ENCODE data around the gene COL4A4.

The COL4A4 gene

DNA sequence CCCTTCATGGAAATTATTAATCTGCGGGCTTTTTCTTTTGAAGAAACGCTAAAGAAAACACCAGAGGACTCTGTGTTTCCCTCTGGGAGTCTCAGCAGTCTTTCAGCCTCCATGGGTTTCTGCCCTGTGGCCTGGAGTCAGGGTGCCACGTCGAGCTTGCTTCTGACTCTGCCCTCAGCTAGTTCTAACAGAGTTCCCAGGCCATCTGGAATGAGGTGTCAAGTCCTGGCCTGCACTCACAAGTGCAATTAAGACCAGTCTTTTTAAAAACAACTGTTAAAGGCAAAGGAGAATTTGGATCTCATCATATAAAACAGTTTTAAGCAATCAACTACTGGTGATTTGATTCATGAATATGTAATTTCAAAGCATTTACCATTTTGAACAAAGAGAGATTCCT is 170.8 kb downstream of the COL4A4 start:
- Histone ChIP-seq H3K36me3 (ENCODE audit: insufficient read depth, low read depth, low read length) (peaks cover 5% of the 10 kb centered on the region; the same call in 1 of the 2 replicates), H3K27ac (ENCODE audit: low read length) (no peak overlapping the region), H3K9me3 (ENCODE audit: insufficient read depth, low read depth, low read length) (no peaks in the 10 kb centered on the region), H3K27me3 (ENCODE audit: insufficient read depth, low read length) (no peaks in the 10 kb centered on the region), H3K4me3 (ENCODE audit: low read length) (no peak overlapping the region), H3K4me1 (ENCODE audit: insufficient read depth, low read length) (no peaks in the 10 kb centered on the region), H3K9ac (ENCODE audit: low read depth, low read length) (no peak overlapping the region)

DNA sequence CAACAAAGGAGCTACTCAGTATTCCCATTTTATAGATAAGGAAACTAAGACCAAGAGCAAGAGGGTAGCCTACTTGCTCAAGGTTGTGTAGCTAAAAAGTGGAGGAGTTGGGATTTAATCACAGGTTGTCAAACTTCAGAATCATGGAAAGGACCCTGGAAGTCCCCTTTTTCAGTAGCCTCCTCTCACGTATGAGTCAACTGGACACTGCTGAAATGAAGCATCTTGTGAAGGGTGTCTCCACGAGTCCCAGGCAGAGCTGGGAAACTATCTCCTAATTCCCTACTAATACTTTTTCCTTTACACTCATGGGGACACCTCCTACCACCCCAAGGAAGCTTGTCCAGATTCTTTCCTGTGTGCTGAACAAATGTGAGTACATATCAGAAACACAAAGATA is 172.3 kb downstream of the COL4A4 start:
- H3K36me3 ChIP-seq (ENCODE audit: insufficient read depth, low read depth, low read length): peaks cover 5% of the 10 kb centered on the region; the same call in 1 of the 2 replicates
- H3K9ac ChIP-seq (ENCODE audit: low read depth, low read length): no peak overlapping the region
- H3K27me3 ChIP-seq (ENCODE audit: insufficient read depth, low read length): no peaks in the 10 kb centered on the region
- no peak overlapping the region for H3K27ac ChIP-seq (ENCODE audit: low read length)
- no peaks in the 10 kb centered on the region for H3K9me3 ChIP-seq (ENCODE audit: insufficient read depth, low read depth, low read length)
- H3K4me3 ChIP-seq (ENCODE audit: low read length): no peak overlapping the region
- H3K4me1 ChIP-seq (ENCODE audit: insufficient read depth, low read length): no peaks in the 10 kb centered on the region

DNA sequence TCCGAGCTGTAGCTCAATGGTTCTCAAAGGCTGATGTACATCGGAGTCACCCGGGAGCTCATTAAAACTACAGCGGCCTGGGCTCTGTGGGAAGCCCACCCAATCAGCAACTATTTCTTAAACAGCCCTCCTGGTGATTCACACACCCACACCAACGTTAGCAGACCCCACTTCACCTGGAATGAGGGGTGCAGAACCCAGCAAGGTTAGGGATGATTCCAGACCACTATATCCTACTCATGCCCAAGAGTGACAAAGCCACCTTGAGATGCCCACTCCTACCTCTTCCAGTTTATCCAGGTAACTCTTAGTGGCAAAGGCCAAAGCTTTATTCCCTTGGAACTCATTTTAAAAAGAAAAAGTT is 178.4 kb downstream of the COL4A4 start:
- Histone ChIP-seq H3K27ac (ENCODE audit: low read length) (no peak overlapping the region), H3K4me1 (ENCODE audit: insufficient read depth, low read length) (peaks cover 10% of the 10 kb centered on the region; the same call in 1 of the 2 replicates), H3K36me3 (ENCODE audit: insufficient read depth, low read depth, low read length) (no peaks in the 10 kb centered on the region), H3K27me3 (ENCODE audit: insufficient read depth, low read length) (no peaks in the 10 kb centered on the region), H3K9ac (ENCODE audit: low read depth, low read length) (no peak overlapping the region), H3K9me3 (ENCODE audit: insufficient read depth, low read depth, low read length) (no peaks in the 10 kb centered on the region), H3K4me3 (ENCODE audit: low read length) (no peak overlapping the region)

DNA sequence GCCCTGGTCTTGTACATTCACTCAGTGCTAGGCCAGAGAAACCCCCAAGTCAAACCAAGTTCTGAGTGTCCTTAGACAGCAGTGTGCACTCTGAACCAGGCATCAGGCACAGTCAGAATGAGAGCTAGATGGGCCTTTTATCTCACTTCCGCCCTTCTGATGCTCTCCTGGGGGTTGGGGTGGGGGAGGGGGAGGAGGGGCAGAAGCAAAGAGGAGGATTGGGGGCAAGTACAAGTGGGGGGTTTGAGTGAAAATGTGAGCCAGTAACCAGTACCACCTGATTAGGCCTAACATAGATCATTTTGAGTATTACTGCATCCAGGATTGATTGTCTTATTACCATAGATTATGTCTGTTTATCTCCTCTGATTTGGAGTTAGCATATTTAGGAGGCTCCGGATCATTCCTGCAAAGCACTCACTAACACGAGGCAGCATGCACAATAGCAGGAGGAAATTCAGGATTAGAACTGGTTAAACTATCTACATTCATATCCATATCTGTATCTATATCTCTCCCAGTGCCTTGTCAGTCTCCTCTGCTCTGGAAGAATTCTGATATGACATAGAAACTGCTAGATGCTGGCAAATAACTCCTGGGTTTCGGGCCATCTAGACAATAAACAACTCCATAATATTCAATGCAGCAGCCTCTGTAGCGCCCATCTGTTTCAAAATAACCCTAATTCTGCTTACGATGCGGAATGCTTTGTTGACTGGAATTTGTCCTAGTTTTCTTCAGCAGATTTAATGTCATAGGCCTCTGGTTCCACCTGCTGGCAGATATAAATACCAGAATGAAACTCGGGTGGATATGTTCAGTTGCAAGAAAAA is 179.0 kb downstream of the COL4A4 start:
- H3K36me3 ChIP-seq (ENCODE audit: insufficient read depth, low read depth, low read length): no peaks in the 10 kb centered on the region
- H3K4me3 ChIP-seq (ENCODE audit: low read length): no peak overlapping the region
- no peaks in the 10 kb centered on the region for H3K9me3 ChIP-seq (ENCODE audit: insufficient read depth, low read depth, low read length)
- no peaks in the 10 kb centered on the region for H3K27me3 ChIP-seq (ENCODE audit: insufficient read depth, low read length)
- H3K9ac ChIP-seq (ENCODE audit: low read depth, low read length): no peak overlapping the region
- H3K4me1 ChIP-seq (ENCODE audit: insufficient read depth, low read length): peaks cover 10% of the 10 kb centered on the region; the same call in 1 of the 2 replicates
- no peak overlapping the region for H3K27ac ChIP-seq (ENCODE audit: low read length)

DNA sequence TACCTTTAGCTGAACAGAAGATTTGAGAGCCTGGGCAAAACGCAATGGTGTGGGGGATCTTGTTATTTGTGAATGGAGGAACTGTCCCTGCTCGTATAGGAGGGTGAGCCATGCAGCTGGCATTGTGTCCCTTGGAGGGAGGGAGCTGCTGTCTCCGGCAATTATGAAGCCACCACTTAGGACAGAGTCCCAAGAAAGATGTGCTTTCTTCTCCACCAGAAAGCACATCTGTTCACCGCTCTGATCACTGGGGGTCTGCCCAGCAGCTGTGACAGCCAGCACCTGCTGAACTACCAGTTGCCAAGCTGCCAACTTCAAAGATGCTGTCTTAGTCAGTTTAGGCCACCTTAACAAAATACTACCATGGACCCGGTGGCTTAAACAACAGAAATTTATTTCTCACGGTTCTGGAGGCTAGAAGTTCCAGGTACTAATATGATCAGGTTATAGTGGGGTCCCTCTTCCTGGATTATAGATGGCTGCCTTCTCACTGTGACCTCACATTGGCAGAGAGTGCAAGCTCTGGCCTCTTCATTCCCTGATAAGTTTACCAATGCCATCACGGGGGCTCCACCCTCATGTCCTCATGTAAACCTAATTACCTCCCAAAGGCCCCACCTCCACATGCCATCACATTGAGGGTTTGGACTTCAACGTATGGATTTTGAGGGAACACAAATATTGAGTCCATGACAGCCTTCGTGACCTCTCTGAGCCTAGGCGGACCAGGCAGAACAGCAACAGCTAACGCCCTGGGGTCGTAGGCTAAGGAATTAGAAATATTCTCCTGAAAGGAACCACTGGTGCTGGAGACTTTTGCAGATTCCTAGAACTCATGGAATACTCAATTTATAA is 179.9 kb downstream of the COL4A4 start:
- H3K27me3 ChIP-seq (ENCODE audit: insufficient read depth, low read length): no peaks in the 10 kb centered on the region
- no peak overlapping the region for H3K4me3 ChIP-seq (ENCODE audit: low read length)
- no peak overlapping the region for H3K27ac ChIP-seq (ENCODE audit: low read length)
- H3K36me3 ChIP-seq (ENCODE audit: insufficient read depth, low read depth, low read length): no peaks in the 10 kb centered on the region
- H3K9ac ChIP-seq (ENCODE audit: low read depth, low read length): no peak overlapping the region
- H3K4me1 ChIP-seq (ENCODE audit: insufficient read depth, low read length): peaks cover 10% of the 10 kb centered on the region; the same call in 1 of the 2 replicates
- no peaks in the 10 kb centered on the region for H3K9me3 ChIP-seq (ENCODE audit: insufficient read depth, low read depth, low read length)

DNA sequence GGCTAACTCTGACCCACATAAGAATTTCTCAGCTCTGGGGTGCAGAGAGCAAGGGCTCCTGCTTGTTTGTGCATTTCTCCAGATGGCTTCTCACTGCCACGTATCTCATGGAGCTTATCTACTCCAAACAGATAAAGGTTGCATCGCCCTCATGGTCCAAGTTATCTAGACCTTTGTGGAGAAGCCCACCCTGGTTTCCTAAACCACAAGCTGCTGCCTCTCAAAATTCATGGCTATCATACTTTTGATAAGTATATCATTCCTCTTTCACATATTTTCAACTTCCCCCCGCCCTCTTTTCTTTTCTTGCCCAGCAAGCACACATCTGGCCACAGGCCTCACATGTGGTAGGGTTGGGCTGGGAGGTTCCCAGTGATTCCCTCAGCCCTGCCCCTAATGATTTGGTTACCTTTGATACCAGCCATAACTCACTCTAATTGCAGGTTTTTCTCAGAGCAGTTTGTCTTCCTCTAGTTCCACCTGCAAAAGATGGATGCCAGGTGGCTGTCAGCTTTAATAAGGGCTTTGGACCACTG is 182.1 kb downstream of the COL4A4 start:
- H3K9ac ChIP-seq (ENCODE audit: low read depth, low read length): no peak overlapping the region
- H3K27ac ChIP-seq (ENCODE audit: low read length): no peak overlapping the region

DNA sequence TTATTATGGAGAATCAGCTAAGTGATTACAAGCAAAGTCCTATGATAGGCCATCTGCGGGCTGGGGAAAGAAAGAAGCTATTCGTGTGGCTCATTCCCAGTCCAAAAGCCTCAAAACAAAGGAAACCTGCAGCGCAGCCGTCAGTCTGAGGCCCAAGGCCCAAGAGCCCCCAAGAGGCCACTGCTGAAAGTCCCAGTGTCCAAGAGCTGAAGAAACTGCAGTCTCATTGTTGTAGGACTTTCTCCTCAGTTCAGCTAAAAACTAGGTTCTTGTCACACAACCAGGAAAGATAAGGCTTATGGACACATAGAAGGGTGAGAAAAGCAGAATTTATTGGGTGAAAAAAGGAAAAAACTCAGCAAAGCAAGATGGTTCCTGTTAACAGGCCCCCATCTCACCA is 185.0 kb downstream of the COL4A4 start:
- Histone ChIP-seq H3K36me3 (ENCODE audit: insufficient read depth, low read depth, low read length) (no peaks in the 10 kb centered on the region), H3K4me3 (ENCODE audit: low read length) (no peak overlapping the region), H3K9me3 (ENCODE audit: insufficient read depth, low read depth, low read length) (no peaks in the 10 kb centered on the region), H3K9ac (ENCODE audit: low read depth, low read length) (no peak overlapping the region), H3K27me3 (ENCODE audit: insufficient read depth, low read length) (no peaks in the 10 kb centered on the region), H3K27ac (ENCODE audit: low read length) (no peak overlapping the region), H3K4me1 (ENCODE audit: insufficient read depth, low read length) (peaks cover 5% of the 10 kb centered on the region)

More for the DNA sequence above, 182.1 kb downstream of the COL4A4 start:
- H3K4me3 ChIP-seq (ENCODE audit: low read length): no peak overlapping the region
- no peaks in the 10 kb centered on the region for H3K36me3 ChIP-seq (ENCODE audit: insufficient read depth, low read depth, low read length)
- no peaks in the 10 kb centered on the region for H3K9me3 ChIP-seq (ENCODE audit: insufficient read depth, low read depth, low read length)
- H3K27me3 ChIP-seq (ENCODE audit: insufficient read depth, low read length): no peaks in the 10 kb centered on the region
- peaks cover 15% of the 10 kb centered on the region for H3K4me1 ChIP-seq (ENCODE audit: insufficient read depth, low read length)

DNA sequence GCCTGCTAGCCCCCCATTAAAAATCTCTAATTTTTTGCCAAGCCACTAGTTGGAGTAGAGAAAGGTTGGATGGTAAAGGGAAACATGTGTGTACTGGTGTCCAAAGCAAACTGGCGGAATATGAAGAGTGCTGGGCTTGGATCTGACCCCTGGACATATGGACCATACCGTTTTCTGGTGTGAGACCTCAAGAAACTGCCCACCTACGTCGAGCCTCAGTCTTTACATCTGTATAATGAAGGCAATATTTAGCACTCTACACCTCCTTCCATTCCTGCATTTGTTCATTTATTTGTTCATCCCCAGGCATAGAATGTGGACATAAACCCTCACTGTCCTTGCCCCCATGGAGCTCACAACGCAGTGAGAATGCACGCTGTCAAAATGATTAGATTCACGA is 185.7 kb downstream of the COL4A4 start:
- H3K27me3 ChIP-seq (ENCODE audit: insufficient read depth, low read length): no peaks in the 10 kb centered on the region
- no peaks in the 10 kb centered on the region for H3K36me3 ChIP-seq (ENCODE audit: insufficient read depth, low read depth, low read length)
- no peak overlapping the region for H3K4me3 ChIP-seq (ENCODE audit: low read length)
- H3K27ac ChIP-seq (ENCODE audit: low read length): no peak overlapping the region
- H3K4me1 ChIP-seq (ENCODE audit: insufficient read depth, low read length): peaks cover 5% of the 10 kb centered on the region
- H3K9me3 ChIP-seq (ENCODE audit: insufficient read depth, low read depth, low read length): no peaks in the 10 kb centered on the region
- no peak overlapping the region for H3K9ac ChIP-seq (ENCODE audit: low read depth, low read length)

DNA sequence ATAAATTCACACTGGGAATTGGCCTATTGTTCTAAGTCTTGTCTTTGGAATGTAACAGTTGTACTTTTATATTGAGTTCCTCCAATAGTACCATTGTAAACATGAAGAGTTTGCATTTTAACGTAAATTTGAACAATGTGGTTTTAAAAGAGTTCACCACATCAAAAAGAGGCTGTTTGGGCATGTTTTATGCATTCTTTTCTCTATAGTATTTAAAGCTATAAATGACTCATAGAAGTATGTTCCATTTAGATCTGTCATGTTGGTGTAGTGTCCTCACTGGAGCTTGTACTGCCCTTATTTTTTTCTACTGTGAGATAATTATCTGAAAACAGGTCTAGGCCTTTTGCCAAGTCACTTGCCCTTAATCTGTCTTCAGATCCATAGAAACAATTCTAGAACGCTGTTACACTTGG is 186.2 kb downstream of the COL4A4 start:
- Histone ChIP-seq H3K27ac (ENCODE audit: low read length) (no peak overlapping the region), H3K9me3 (ENCODE audit: insufficient read depth, low read depth, low read length) (no peaks in the 10 kb centered on the region), H3K4me3 (ENCODE audit: low read length) (no peak overlapping the region), H3K36me3 (ENCODE audit: insufficient read depth, low read depth, low read length) (no peaks in the 10 kb centered on the region), H3K9ac (ENCODE audit: low read depth, low read length) (no peak overlapping the region), H3K4me1 (ENCODE audit: insufficient read depth, low read length) (peaks cover 5% of the 10 kb centered on the region), H3K27me3 (ENCODE audit: insufficient read depth, low read length) (no peaks in the 10 kb centered on the region)

DNA sequence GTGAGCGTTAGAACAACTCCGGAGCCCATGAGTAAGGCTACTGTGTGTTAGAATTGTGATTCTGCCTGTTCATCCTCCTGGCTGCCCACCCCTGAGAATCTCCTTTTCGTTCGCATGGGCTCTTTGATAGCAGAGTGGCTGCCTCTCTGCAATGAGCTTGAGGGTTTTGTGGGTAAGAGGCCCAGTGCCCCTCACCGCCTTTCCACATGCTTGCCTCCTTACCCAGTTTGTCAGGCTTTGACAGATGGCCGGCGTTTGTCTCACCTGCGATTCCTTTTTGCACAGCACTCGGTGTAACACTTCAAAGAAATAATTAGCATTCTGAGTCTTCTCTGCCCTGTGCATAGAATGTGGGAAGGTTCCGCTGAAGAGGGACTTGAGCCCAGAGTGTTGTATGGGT is 190.2 kb downstream of the COL4A4 start:
- H3K4me3 ChIP-seq (ENCODE audit: low read length): no peak overlapping the region
- no peaks in the 10 kb centered on the region for H3K36me3 ChIP-seq (ENCODE audit: insufficient read depth, low read depth, low read length)
- peaks cover 5% of the 10 kb centered on the region for H3K4me1 ChIP-seq (ENCODE audit: insufficient read depth, low read length)
- no peak overlapping the region for H3K27ac ChIP-seq (ENCODE audit: low read length)
- H3K9me3 ChIP-seq (ENCODE audit: insufficient read depth, low read depth, low read length): no peaks in the 10 kb centered on the region
- H3K27me3 ChIP-seq (ENCODE audit: insufficient read depth, low read length): no peaks in the 10 kb centered on the region
- no peak overlapping the region for H3K9ac ChIP-seq (ENCODE audit: low read depth, low read length)

DNA sequence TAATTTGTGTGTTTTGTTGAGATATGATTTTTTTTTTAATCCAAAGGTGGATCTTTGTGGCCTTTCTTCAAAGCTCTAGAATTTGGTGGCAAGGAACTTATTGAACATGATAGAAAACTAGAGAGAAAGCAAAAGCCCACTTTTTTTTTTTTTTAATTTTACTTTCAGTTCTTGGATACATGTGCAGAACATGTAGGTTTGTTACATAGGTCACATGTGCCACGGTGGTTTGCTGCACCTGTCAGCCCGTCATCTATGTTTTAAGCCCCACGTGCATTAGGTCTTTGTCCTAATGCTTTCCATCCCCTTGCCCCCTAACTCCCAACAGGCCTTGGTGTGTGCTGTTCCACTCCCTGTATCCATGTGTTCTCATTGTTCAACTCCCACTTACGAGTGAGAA is 192.2 kb downstream of the COL4A4 start:
- H3K9me3 ChIP-seq (ENCODE audit: insufficient read depth, low read depth, low read length): no peaks in the 10 kb centered on the region
- no peak overlapping the region for H3K9ac ChIP-seq (ENCODE audit: low read depth, low read length)
- H3K27me3 ChIP-seq (ENCODE audit: insufficient read depth, low read length): no peaks in the 10 kb centered on the region
- no peaks in the 10 kb centered on the region for H3K36me3 ChIP-seq (ENCODE audit: insufficient read depth, low read depth, low read length)
- H3K4me3 ChIP-seq (ENCODE audit: low read length): no peak overlapping the region
- H3K4me1 ChIP-seq (ENCODE audit: insufficient read depth, low read length): no peaks in the 10 kb centered on the region
- no peak overlapping the region for H3K27ac ChIP-seq (ENCODE audit: low read length)

Data from iPS-20b (cell line).